ENCODE data around the gene CSNK1D.

CSNK1D gene

GRCh38 chr17:82297714-82298537 lies 24.4 kb upstream of the CSNK1D start:
- peak; percentile 95 for DNase-seq
- in situ Hi-C loops (cut with MboI; ENCODE audit: low pct_unique_long_range_greater_than_20kb, low sequenced_read_pairs): no loop called here

- no peak for DNase-seq
- in situ Hi-C loops (cut with MboI; ENCODE audit: low pct_unique_long_range_greater_than_20kb, low sequenced_read_pairs): no loop called here
These were observed 23.8 kb upstream of the CSNK1D start for GRCh38 chr17:82297280-82297713.

- in situ Hi-C loops (cut with MboI; ENCODE audit: low pct_unique_long_range_greater_than_20kb, low sequenced_read_pairs): no loop called here
These were observed 23.2 kb upstream of the CSNK1D start for GRCh38 chr17:82296511-82297279.

DNA sequence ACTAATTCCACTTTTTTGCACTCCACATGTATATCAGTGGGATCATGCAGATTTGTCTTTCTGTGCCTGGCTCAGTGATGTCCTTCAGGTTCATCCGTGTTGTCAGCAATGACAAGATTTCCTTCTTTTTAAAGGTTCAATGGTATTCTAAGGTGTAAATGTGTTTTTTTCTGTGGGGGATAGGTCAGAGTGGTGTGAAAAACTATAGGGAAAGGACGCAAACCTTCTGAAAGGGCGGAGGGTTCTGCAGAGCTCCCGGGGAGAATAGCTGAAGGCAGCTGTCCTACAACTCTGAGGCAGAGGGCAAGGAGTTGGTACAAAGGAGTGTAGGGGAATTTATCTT lies 21.9 kb upstream of the CSNK1D start:
- in situ Hi-C loops (cut with MboI; ENCODE audit: low pct_unique_long_range_greater_than_20kb, low sequenced_read_pairs): no loop called here

More at GRCh38 chr17:82296511-82297279, 23.2 kb upstream of the CSNK1D start:
- no peak for DNase-seq

GRCh38 chr17:82294064-82294773 lies 20.7 kb upstream of the CSNK1D start:
- in situ Hi-C loops (cut with MboI; ENCODE audit: low pct_unique_long_range_greater_than_20kb, low sequenced_read_pairs): no loop called here
- no peak for DNase-seq

More for the DNA sequence above, 21.9 kb upstream of the CSNK1D start:
- no peak for DNase-seq

DNA sequence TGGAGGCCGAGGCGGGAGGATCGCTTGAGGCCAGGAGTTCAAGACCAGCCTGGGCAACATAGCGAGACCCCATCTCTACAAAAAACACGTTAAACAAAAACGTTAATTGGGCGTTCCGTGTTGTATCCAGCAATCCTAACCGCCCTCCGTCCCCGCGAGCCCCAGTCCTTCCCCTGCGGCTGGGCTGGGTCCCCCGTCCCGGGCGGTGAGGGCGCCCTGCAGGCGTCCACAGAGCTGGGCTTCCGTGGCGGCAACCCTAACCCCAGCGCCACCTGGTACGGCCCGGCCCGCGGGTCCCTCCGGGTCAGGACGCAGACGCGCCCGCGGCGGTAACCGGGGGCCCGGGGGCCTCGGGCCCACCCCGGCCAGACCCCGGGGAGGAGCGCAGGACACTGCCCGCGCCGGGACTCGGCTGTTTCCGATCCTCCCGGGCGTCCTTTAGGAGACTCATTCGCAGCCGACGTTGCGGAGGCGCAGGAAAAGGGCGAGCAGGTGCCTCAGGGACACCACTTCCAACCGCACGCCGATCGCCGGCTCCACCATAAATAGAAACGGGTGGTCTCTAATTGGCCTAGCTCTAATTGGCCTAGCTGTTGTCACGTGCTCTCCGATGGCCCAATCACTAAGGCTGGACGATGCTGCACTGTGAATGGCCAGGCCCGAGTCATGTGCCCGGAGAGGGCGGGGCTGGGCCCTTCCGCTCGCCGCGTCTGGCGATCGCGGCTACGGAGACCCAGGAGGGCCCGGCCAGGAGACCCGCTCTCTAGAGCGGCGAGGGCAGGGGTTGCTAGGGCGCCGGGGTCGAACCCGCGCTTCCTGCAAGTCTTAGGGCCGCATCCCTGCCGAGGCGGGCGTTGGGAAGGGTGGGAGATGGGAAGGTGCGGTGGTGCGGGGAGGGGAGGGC lies 19.0 kb upstream of the CSNK1D start:
- peak; percentile 97 for DNase-seq
- in situ Hi-C loops (cut with MboI; ENCODE audit: low pct_unique_long_range_greater_than_20kb, low sequenced_read_pairs): no loop called here

- in situ Hi-C loops (cut with MboI; ENCODE audit: low pct_unique_long_range_greater_than_20kb, low sequenced_read_pairs): no loop called here
- no peak for DNase-seq
These were observed 18.2 kb upstream of the CSNK1D start for GRCh38 chr17:82291582-82292250.

DNA sequence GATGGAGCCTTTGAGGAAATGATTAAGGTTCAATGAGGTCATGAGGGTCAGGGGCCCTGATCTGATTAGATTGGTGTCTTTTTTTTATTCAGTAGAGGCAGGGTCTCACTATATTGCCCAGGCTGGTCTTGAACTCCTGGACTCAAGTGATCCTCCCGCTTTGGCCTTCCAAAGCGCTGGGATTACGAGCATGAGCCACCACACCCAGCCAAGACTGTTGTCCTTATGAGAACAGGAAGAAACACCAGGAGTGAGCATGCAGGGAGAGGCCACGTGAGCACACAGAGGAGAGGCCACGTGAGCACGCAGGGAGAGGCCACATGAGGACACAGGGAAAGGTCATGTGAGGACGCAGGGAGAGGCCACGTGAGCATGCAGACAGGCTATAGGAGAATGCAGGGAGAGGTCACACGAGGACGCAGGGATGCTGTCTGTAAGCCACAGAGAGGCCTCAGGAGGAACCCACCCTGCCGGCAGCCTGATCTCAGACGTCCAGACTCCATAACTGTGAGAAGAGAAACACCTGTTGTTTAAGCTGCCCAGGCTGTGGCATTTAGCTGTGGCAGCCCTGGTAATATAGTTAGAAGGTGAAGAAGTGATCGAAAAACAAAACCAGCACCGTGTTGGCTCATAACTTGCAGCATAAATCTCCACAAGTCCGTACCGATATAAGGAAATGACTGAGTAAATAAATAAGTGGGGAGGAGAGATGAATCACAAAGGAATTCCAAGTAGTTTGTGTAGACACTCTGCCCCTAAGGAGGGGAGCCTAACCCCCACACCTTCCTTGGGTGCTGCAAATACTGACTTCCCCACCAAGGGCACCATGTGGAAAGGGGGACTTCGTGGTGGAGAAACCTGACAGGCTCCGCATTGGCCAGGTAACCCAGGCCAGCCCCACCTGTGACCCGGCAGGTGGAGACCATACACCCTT lies 14.6 kb upstream of the CSNK1D start:
- peak; percentile 97 for DNase-seq
- in situ Hi-C loops (cut with MboI; ENCODE audit: low pct_unique_long_range_greater_than_20kb, low sequenced_read_pairs): no loop called here

DNA sequence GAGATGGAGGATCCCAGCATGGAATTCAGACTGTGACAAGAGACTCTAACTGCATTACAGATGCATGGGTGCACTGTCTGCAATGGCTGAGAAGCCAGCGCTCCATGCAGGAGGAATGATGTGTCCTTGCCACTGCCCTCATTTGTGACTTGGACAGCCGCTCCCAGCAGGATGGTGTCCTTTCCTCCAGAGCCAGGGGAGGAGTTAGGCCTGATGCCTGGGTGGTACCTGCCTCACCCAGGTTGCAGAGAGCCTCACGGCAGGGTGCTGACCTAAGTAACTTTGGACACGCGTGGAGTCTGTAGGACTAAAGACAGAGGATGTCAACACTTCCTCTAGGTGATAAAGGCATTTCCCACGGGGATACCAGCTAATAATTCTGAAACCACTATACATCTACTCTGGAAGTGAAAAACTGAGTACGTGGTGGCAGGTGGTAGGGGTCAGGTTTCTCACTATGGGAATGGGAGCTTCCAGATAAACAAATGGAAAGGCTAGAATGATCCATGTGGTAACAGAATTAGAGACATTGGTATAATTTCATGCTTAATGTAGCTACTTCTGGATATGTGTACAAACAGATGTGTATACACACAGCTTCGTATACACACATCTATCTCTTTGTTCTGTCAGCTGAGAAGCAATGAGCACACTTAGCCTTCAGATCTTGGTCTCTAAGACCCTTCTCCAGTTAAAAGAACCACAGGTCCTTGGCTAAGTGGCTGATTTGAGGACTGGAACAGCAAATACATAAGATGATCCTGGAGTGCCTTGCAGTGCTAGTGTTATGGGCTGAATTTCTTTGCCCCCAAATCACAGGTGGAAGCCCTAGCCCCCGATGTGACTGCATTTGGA lies 13.7 kb upstream of the CSNK1D start:
- DNase-seq: no peak
- in situ Hi-C loops (cut with MboI; ENCODE audit: low pct_unique_long_range_greater_than_20kb, low sequenced_read_pairs): no loop called here

DNA sequence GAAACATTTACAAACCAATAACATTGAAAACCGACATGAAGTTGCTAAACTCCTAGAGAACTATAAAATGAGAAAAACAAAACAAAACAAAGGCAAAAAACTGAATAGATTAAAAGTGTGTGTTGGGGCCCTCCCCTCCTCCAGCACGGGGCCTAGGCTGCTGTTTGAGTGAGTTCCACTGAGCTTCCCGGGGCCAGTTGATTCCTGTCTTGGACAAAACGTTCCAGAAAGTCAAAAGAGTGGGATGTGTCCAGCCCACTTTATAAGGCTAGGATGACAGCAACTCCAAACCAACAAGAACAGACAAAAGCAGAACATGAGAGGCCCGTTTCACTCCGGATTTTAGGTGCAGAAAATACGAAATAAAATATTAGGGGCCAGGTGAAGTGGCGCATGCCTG lies 11.6 kb upstream of the CSNK1D start:
- no peak for DNase-seq
- in situ Hi-C loops (cut with MboI; ENCODE audit: low pct_unique_long_range_greater_than_20kb, low sequenced_read_pairs): no loop called here

GRCh38 chr17:82283208-82283749 lies 9.8 kb upstream of the CSNK1D start:
- in situ Hi-C loops (cut with MboI; ENCODE audit: low pct_unique_long_range_greater_than_20kb, low sequenced_read_pairs): no loop called here
- no peak for DNase-seq

GRCh38 chr17:82282239-82283207 lies 9.0 kb upstream of the CSNK1D start:
- no peak for DNase-seq
- in situ Hi-C loops (cut with MboI; ENCODE audit: low pct_unique_long_range_greater_than_20kb, low sequenced_read_pairs): no loop called here

- no peak for DNase-seq
- in situ Hi-C loops (cut with MboI; ENCODE audit: low pct_unique_long_range_greater_than_20kb, low sequenced_read_pairs): no loop called here
These were observed 8.2 kb upstream of the CSNK1D start for GRCh38 chr17:82281502-82282238.

DNA sequence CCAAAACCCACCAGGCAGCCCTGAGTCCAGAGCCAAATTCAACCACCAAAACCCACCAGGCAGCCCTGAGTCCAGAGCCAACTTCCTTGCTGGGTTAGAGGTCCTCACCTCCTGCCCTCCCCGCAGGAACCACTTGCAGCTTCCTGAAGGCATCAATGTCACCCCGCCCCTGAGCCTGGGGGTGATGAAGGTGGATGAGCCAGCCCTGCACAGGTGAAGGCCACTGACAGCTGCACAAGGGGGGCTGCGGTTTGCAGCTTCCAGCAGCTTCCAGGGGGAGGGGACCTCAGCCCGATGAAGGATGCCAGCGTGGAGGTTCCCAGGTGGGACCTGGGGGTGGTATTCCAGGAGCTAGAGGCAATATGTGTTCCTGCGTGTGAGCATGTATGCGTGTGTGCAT lies 7.6 kb upstream of the CSNK1D start:
- DNase-seq: no peak
- in situ Hi-C loops (cut with MboI; ENCODE audit: low pct_unique_long_range_greater_than_20kb, low sequenced_read_pairs): no loop called here

DNA sequence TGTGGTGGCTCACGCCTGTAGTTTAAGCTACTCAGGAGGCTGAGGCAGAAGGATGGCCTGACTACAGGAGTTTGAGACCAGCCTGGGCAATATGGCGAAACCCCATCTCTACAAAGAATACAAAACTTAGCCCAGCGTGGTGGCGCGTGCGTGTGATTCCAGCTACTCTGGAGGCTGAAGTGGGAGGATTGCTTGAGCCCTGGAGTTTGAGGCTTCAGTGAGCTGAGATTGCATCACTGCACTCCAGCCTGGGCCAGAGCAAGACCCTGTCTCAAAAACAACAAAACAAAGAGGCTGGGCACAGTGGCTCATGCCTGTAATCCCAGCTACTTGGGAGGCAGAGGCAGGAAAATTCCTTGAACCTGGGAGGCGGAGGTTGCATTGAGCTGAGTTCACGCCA lies 7.0 kb upstream of the CSNK1D start:
- no peak for DNase-seq
- in situ Hi-C loops (cut with MboI; ENCODE audit: low pct_unique_long_range_greater_than_20kb, low sequenced_read_pairs): no loop called here
